ENCODE results near the gene NFATC1.
A peak's percentile ranks its signal among the peaks of the same experiment; 100 is the strongest.
"Not testable (repeated sequence)": the region's sequence is repeated elsewhere in the genome, so short reads cannot be mapped to it uniquely, and the experiment has no call there.

The NFATC1 gene

DNA sequence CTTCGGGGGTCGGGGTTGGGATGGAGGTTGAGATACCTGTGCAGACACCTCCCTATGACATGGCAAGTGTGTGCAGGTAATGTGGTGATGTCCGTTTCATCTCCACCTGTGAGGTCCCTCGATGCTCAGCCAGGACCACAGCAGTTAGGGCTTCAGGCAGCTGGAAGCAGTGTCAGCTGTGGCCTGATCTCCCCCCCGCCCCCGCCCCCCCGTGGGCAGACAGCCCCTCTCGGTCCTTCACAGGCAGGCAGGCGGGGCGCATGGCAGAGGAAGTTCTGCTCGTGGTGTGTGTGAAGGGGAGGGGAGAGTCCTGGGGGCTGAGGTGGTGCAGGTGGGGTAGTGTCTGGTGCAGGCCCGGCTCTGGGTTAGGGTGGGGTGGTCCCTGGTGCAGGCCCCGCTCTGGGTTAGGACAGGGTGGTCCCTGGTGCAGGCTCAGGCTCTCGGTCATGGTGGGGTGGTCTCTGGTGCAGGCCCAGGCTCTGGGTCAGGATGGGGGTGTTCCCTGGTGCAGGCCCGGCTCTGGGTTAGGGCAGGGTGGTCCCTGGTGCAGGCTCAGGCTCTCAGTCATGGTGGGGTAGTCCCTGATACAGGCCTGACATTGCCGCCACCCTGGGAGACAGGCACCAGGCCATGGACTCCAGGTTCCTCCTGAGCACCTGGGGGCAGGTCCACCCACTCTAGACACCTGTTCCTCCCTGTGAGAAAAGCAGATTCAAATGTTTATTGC lies 94.3 kb downstream of the NFATC1 start:
- ATAC-seq = no peak
- no peak for DNase-seq

DNA sequence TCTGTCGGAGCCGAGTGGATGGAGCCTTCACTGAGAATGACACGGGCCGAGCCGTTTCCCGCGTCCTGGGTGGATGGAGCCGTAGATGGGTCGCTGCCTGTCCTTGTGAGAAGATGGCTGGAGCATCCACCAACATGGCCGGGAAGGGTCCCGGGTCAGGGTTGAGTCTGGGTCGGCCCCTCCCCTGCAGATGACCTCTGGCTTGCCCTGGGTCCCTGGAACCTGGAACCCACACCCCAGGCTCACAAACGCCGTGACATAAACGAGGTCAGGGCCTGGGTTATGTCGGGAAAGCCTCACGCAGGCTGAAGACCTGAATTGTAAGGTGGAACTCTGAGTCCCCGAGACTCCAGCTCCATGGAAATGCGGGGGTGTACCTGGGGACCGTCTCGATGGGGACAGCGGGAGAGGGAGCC lies 94.9 kb downstream of the NFATC1 start:
- ATAC-seq (no peak), DNase-seq (no peak)

DNA sequence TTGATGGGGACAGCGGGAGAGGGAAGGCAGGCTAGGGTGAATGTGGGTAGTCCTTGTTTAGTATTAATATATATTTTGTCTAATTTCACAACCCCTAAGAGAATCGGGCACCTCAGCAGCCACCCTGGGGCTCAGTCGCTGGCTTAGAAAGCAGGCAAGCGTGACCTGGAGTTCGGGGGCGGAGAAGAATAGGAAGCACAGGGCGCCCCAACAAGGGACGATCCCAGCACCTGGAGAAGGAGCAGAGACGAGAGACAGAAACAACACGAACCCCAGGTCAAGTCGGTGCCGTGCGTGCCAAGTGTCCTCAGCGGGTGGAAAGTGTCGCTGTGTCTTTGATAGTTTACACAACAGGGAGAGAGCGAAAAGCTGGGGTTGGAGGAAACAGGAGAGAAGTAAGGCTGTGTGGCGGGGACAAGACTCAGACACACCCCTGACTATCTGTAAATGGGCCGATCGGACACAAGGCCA lies 95.4 kb downstream of the NFATC1 start:
- no peak for DNase-seq
- ATAC-seq = no peak

DNA sequence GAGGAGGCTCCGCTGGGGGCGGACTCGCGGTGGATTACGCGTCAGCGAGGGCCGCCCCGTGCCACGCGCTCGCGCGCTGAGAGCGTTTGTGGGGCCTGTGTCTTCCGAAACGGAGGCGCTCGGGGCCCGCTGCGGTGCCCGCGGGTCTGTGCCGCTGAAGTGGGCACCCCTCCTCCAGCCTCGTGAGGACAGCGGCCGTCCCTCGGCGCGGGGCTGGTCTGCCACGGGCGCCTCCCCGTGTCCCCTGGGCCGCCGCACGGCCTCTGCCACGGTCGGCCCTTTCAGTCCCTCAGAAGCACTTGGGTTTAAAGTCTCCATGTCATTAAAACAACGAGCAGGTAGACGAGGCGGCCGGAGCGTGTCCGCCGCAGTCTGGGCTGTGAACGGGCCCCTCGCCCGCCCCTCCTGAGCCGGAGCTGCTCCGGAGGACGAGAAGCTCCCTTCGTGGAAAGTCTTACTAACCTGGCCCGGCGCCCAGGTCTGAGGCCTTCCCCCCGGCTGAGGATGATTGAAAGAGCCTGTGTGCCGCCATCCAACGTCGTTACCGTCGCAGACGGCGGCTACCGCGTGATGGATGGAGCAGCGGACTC lies 97.6 kb downstream of the NFATC1 start:
- no peak for DNase-seq
- no peak for ATAC-seq

DNA sequence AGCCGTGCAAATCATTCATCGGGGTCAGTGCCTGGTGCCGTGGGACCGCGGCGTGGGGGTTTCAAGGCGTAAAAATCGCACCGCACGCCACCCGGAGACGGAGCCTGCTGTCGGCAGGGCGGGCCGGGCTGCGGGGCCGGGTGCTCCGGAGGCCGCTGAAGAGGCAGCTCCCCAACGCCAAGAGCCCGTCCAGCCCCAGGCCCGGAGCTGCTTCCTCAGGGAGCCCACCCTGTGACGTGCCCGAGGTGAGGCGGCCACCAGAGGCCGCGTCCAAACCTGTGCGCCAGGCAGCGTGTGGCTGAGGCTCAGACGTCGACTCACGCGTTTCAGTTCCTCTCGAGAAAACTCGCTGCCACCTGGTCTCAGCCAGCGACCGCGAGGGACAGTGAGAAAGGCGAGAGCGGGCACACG lies 98.1 kb downstream of the NFATC1 start:
- ATAC-seq (no peak), DNase-seq (no peak)

DNA sequence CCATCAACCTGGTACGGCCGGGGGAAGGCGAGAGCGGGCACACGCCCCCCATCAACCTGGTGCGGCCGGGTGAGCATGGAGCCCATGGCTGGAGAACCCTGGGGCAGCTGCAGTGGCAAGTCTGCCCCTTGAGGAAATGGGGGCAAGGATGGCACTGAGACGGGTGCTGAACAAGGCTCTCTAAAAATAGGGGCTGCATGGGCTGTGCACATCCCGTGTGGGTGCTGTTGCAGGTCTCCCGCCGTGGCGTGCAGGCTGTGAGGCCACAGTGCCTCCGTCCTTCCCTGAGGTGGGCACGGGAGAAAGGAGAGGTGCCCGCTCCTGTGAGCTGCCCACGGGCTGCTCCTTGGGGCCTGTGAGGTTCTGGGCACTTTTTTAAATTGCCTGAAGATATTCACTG lies 99.2 kb downstream of the NFATC1 start:
- ATAC-seq (no peak), DNase-seq (no peak)

DNA sequence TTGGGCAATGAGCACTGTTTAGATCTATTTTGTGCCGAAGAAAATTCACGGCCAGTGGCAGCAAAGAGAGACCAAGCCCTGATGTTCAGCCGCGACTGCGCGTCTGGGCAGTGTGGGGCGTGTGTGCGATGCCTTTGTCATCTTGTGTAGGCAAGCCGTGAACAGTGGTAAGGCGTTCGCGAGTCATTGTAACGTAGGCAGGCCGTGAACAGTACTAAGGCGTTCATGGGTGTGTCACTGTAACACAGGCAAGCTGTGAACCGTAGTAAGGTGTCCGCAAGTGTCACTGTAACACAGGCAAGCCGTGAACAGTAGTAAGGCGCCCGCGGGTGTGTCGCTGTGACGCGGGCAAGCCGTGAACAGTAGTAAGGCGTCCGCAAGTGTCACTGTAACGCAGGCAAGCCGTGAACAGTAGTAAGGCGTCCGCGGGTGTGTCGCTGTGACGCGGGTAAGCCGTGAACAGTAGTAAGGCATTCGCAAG lies 99.9 kb downstream of the NFATC1 start:
- no peak for ATAC-seq

DNA sequence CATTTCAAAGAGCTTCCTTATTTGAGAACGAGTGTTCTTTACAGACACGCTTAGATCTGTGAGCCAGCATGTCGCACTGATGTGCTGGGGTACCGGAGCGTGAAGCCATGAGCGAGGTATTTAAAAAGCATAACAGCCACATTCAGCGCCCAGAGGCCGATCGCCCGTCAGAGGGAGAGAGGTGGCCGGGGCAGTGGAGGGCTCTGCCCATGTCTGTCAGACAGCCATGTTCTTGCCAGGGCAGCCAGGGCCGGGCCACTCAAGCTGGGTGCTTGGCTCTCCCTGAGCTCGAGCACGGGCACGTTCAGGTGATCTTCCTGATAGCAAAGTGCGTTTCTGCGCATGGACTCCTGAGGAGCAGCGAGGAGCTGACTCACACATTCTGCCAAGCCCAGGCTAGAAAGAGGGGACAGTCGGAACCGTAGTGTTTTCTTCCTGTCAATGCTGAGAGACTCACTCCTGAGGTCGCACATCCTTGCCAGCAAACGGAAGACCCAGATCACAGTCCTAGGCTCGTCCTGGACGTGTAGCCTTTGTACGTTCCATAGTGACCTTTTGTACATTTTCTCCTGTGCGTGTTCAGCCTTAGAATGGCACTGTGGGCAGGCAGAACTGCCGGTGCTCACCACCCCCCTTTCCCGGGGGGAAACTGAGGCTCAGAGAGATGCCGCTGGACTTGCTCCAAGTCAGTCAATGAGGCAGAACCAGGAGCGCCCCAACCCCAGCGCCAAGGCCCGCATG lies 100.7 kb downstream of the NFATC1 start:
- no peak for DNase-seq
- ATAC-seq = no peak

More for the DNA sequence above, 99.9 kb downstream of the NFATC1 start:
- no peak for DNase-seq

DNA sequence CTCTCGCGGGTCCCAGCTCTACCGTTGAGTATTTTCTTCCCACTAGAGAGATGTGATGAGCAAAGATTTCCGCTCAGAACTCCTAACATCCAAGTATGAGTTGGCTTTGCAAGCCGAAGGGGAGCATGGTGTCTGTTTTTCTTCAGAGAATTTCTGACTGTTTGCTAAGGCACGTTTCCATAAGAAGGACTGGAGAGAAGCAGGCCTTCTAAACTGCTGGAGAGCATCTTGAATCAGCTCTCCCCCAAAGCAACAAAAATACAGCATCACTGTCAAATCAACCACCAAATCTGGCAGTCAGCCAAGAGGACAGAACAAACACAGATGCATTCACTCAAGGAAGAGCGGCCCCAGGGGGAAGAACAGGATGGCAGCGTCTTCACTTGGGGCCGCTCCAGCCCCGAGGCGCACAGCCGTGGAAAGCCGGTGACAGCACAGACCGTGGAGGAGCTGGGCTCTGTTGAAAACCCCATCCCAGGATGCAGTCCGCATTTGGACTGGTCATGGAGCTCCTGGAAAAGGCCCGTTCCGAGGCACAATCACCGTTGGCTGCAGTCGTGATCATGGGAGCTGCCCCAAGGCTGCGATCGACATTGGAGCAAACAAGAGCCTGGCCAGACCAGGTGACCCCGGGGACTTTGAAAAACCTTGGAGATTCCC lies 101.4 kb downstream of the NFATC1 start:
- DNase-seq (no peak), ATAC-seq (no peak)

DNA sequence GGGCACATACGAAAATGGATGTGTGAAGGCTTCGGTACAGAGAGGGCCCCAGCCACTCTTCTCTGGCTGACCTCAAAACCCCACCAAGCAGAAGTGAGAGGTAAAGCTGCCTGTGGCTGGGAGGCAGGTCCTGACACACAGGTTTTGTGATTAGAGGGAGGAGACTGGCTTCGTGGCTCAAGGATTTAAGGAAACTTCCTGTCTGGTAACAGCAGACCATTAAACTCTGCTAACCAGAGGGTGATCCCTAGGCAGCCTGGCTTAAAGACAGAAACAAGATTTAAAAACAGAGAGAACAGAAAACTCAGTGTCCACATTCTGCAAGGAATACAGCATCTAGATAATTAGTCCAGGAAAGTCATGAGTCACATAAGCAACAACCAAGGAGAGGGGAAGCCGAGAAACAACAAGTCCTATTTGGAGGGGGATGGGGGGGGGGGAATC lies 101.9 kb downstream of the NFATC1 start:
- ATAC-seq = peak; percentile 28
- DNase-seq = no peak

DNA sequence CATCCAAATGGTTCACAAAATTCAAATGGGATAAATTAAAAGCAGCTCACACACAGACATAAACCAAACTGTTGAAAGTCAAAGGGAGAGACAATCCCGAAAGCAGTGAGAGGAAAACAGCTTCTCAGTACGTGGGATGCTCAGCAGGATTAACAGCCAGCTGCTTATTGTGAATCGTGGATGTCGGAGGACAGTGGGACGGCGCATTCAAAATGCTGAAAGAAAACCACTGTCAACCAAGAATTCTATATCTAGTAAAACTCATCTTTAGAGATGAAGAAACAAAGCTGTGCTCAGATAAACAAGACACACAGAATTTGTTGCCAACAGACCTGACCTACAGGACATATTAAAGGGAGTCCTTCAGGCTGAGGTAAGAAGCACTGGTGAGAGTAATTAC lies 102.9 kb downstream of the NFATC1 start:
- no peak for ATAC-seq

DNA sequence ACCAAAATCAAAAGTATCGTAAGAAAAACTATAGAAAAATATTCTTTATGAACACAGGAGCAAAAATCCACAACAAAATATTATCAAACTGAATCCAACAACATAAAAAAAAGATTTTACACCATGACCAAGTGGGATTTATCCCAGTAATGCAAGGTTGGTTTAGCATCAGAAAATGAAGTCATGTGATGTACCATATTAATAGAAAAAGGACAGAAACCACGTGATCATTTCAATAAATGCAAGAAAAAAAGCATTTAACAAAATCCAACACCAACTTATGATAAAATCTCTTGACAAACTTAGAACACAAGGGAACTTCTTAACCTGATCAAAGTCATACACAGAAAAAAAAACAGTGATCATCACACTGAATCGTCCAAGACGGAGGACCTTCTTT lies 105.3 kb downstream of the NFATC1 start:
- DNase-seq (no peak), ATAC-seq (no peak)

More for the DNA sequence above, 102.9 kb downstream of the NFATC1 start:
- DNase-seq = no peak

DNA sequence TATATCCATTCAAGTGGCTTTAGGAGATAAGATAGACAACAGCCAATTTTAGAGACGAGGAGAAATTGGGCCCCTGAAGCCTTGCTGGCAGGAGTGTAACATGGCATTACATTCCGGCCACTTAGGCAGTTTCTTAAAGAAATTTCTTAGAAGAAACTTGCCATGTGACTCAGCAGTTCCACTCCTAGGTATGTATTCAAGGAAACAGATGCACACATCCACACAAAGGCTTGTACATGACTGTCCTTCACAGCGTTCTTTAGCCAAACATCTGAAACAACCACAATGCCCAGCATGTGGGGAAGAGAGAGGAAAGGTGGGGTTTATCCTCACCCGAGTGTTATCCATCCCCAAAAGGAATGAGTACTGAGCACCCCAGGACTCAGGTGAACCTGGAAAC lies 107.1 kb downstream of the NFATC1 start:
- ATAC-seq = peak; percentile 34

DNA sequence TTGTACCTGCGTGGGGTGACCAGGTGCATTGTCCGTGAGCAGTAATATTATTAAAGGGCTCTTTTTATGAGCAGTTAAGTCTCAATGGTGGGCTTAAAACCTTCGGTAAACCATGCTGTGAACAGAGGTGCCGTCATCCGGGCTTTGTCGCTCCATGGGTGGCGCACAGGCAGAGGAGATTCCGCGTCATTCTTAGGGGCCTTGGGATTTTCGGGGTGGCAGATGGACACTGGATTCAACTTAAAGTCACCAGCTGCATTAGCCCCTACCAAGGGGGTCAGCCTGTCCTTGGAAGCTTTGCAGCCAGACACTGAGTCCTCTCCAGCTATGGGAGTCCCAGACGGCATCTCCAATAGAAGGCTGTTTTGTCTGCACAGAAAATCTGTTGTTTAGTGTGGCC lies 107.7 kb downstream of the NFATC1 start:
- ATAC-seq = no peak
- DNase-seq = no peak

More for the DNA sequence above, 107.1 kb downstream of the NFATC1 start:
- DNase-seq = no peak

DNA sequence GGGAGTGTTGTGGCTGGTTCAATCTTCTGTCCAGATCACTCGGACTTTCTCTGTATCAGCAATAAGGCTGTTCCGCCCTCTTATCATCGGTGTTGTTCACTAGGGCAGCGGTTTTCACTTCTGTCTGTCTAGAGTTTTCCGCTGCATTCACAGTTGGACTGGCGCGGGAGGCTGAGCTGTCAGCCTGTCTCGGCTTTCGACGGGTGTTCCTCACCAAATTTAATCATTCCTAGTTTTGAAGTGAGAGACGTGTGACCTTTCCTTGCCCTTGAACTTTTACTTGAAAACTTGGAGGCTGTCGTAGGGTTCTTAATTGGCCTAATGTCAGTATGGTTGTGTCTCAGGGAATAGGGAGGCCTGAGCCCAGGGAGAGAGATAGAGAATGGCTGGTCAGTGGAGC lies 108.3 kb downstream of the NFATC1 start:
- ATAC-seq (no peak), DNase-seq (no peak)

DNA sequence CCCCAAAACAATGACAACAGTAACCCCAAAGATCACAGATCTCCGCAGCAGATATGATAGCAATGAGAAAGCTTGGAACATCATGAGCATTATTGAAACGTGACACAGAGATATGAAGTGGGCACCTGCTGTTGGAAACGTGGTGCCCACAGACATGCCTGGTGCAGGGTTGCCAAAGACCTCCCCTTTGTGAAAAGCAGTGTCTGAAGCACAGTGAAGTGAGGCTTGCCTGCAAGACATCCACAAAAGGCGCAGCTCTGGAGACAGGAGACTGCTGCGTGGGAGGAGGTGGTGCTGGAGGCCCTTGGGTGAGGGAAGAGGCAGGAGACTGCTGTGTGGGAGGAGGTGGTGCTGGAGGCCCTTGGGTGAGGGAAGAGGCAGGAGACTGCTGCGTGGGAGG lies 108.8 kb downstream of the NFATC1 start:
- peak; percentile 46 for ATAC-seq
- not testable (repeated sequence) for DNase-seq

DNA sequence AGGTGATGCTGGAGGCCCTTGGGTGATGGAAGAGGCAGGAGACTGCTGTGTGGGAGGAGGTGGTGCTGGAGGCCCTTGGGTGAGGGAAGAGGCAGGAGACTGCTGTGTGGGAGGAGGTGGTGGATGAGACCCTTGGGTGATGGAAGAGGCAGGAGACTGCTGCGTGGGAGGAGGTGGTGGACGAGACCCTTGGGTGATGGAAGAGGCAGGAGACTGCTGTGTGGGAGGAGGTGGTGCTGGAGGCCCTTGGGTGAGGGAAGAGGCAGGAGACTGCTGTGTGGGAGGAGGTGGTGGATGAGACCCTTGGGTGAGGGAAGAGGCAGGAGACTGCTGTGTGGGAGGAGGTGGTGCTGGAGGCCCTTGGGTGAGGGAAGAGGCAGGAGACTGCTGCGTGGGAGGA lies 109.7 kb downstream of the NFATC1 start:
- ATAC-seq, DNase-seq: not testable (repeated sequence)

DNA sequence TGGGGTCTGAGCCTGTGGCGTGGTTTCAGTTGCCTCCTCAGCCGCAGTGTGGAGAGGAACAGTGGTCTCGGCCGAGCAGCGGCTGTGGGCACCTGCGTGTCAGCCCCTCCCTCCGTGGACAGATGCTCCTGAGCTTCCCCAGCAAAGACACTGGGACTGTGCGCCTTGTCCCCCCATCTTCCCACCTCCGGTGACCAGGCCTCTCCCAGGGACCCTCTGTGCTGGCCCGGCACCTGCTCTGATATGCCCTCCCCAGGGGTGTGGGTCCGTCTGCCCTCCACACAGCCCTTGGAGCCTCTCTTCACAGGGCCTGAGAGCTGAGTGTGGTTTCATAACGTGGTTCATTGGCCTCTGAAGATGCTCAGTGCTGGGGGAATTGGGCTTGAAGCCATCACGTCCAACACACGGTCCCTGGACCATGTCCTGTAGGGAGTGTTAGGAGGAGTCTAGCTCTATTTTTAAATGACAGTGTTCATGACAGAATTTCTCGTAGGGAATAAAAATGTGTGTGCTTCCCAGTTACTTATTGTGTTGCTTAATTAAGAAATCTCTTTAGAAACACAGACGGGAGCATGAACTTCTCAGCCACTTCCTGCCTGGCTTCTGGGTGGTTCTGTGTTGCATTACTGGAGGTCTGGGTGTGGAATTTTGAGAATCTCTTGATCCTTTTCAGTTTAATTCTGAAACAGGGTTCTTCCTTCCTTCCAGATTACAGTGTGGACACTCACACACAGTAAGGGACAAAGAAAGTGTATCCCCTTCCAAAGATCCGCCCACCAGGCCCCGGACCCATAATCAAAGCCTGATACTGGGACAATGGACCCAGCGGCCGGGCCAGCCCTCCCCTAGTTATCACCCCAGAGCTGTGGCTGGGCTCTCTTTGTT lies 110.7 kb downstream of the NFATC1 start:
- ATAC-seq (peak; percentile 5), DNase-seq (no peak)

DNA sequence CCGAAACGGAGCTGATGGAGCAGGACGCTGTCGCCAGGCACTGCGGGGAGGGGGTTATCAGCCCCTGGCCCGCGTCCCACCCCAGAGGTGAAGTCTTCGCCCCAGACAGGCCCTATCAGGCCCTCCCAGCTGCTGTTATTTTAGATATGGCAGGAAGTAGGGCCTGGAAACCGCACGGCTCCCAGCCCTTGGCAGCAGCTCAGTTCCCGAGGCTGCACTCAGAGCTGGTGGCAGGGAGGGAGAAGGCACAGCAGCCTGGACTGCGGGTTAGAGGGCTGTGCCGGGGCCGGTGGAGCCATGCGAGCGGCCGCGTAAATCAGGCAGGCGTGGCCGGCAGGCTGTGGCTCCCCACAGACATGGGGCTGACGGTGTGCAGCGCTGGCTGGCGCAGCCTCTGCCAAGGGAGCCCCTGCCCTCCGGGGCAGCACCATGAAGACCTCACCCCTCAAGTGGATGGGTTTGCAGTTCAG lies 111.4 kb downstream of the NFATC1 start:
- DNase-seq (peak; percentile 39), ATAC-seq (peak; percentile 41)

DNA sequence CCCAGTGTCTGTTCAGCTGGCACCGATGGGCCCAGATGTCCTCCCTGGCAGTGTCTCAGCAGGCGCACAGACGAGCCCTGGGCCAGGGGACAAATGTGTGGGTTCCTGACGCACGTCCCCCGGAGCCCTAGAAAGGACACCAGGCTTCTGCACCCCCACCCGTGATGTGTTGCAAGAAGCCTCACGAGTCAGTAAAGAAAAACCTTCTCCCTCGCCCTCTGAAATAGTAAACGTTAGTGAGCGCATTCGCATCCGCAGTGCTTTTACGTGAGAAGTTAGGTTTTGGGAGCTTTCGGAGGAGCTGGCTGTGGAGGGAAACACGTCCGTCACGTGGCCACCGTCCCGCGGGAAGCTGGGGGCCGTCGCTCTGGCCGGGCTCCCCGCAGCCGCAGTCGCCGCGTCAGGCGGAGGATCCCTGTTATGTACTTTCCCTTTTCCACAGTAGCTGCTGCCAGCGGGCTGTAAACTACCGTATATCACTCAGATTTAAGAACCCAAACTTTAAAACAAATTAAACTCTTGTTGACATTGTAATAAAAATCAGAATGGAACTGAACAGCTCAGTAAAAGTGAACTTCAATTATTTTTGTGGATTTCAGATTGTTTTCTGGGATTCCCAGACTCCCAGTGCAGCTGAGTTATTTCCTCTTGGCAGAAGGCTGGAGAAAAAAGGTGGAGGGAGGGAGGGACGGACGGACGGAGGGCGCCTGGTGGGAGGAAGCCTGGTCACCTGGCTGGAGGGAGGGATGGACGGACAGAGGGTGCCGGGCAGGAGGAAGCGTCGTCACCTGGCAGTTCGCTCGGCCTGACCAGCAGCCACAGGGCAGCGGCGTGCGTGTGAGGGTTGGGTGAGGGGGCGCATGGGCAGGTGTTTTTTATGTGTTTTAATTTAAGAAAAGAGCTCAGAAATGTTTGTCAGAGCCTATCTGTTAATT lies 112.1 kb downstream of the NFATC1 start:
- peak; percentile 24 for ATAC-seq

More for the DNA sequence above, 112.1 kb downstream of the NFATC1 start:
- DNase-seq = peak; percentile 59

Measured in stimulated activated naive CD8-positive, alpha-beta T cell treated with anti-CD3 and anti-CD28 coated beads, Interleukin-15, Interleukin-2, amounts not matched to agents 100 U/mL and 50 U/mL, for 24 hours (primary cell).